K562 (cell line): ENCODE data around the gene NOLC1. TPM values are rescaled to one million over a fixed set of nuclear protein-coding genes. Genes with fewer than 3 reads are reported as not detected.

Experiments
- ATAC-seq: fragments of 200-7000 bp; cut with Tn5 transposase; 3 replicates; pipeline ENCODE4 v1.9.1; 2020; ENCODE audit warnings: moderate library complexity
- BruUV-seq: library from RNA; stranded (reverse); fragments of 400-500 nt; replicated peaks from 2 replicates; lab custom pipeline; 2021; lab: Mats Ljungman, UMichigan
- CTCF ChIA-PET: fragments of 300-600 bp; formaldehyde crosslinking; extraction: SDS; loops from one replicate; lab custom pipeline; 2021; ENCODE audit warnings: low intra/inter-chr PET ratio; lab: Yijun Ruan, JAX
- POLR2A ChIA-PET: fragments of 300-600, 350-650 bp; sonication (Branson Sonifier 250); formaldehyde crosslinking; extraction: SDS; loops from one replicate; lab custom pipeline; 2021; ENCODE audit warnings: antibody characterized with exemption, inconsistent platforms; lab: Yijun Ruan, JAX
- DNase-seq, 4 experiments: peaks; one replicate each; pipeline versions ENCODE4 v3.0.0 to v3.0.0-alpha.2; 2011 to 2018; ENCODE audit warnings: low spot score in 3 of 4, mixed read lengths in 3 of 4; ENCODE audit errors: extremely low read depth in 1 of 4
- FAIRE-seq: peaks from 2 replicates; lab custom pipeline; 2011; peaks lifted over from hg19 to GRCh38; lab: Jason Lieb, UNC
- H2AFZ ChIP-seq: 2 replicates; pipeline ENCODE4 v1.6.0; 2011; ENCODE audit warnings: low read depth, low read length, control low read depth, inconsistent platforms
- H3K27ac ChIP-seq: fragments of 200-600 bp; 3 replicates; pipeline ENCODE4 v1.8.0; 2011; ENCODE audit warnings: low read depth, mild to moderate bottlenecking, control low read depth, inconsistent platforms, low read length, moderate library complexity, mixed read lengths; ENCODE audit errors: extremely low read depth
- H3K27me3 ChIP-seq, 2 experiments: fragments of 300-600 bp in 1 of 2; 2 replicates in 1 of 2; 3 replicates in 1 of 2; pipeline versions ENCODE4 v1.6.0 to v1.8.0; 2011; ENCODE audit warnings: inconsistent platforms in 2 of 2, low read length in 2 of 2, mild to moderate bottlenecking in 1 of 2, mixed read lengths in 1 of 2, moderate library complexity in 1 of 2; ENCODE audit not compliant: control insufficient read depth in 2 of 2, insufficient read depth in 2 of 2
- H3K36me3 ChIP-seq: fragments of 300-600 bp; 3 replicates; pipeline ENCODE4 v1.8.0; 2011; ENCODE audit warnings: mild to moderate bottlenecking, low read length, inconsistent platforms; ENCODE audit not compliant: control insufficient read depth, insufficient read depth
- H3K4me1 ChIP-seq, 2 experiments: fragments of 200-600 bp in 1 of 2; replicated peaks in 1 of 2; 2 replicates in 1 of 2; 3 replicates in 1 of 2; pipeline versions ENCODE4 v1.5.1 to v1.8.0; 2011; ENCODE audit warnings: inconsistent platforms in 2 of 2, low read length in 2 of 2, mild to moderate bottlenecking in 1 of 2, mixed read lengths in 1 of 2, moderate library complexity in 1 of 2; ENCODE audit not compliant: control insufficient read depth in 2 of 2, insufficient read depth in 2 of 2
- H3K4me2 ChIP-seq: 2 replicates; pipeline ENCODE4 v1.6.1; 2011; ENCODE audit warnings: low read length, control low read depth, inconsistent platforms, mixed read lengths; ENCODE audit not compliant: insufficient read depth
- H3K4me3 ChIP-seq: fragments of 200-600 bp; sonication (generic), shearing (Covaris generic); 2 replicates; pipeline ENCODE4 v1.5.1; 2016; ENCODE audit warnings: control low read depth, inconsistent platforms
- H3K79me2 ChIP-seq: fragments of 200-600 bp; 3 replicates; pipeline ENCODE4 v1.8.0; 2011; ENCODE audit warnings: low read length, inconsistent platforms; ENCODE audit not compliant: control insufficient read depth, insufficient read depth
- H3K9ac ChIP-seq, 2 experiments: 2 replicates each; pipeline versions ENCODE4 v1.6.0 to v1.6.1; 2011; ENCODE audit warnings: low read depth in 2 of 2, low read length in 2 of 2, control low read depth in 1 of 2, inconsistent platforms in 1 of 2, mild to moderate bottlenecking in 1 of 2, mixed read lengths in 1 of 2; ENCODE audit not compliant: insufficient read depth in 1 of 2
- H3K9me1 ChIP-seq: one replicate; pipeline ENCODE4 v1.6.0; 2011; ENCODE audit warnings: inconsistent platforms, mild to moderate bottlenecking, low read length, moderate library complexity; ENCODE audit not compliant: control insufficient read depth, insufficient read depth
- H3K9me3 ChIP-seq: replicated peaks from 2 replicates; pipeline ENCODE4 v1.5.1; 2011; ENCODE audit warnings: low read depth, low read length, inconsistent platforms; ENCODE audit not compliant: control insufficient read depth, insufficient read depth
- H4K20me1 ChIP-seq: replicated peaks from 2 replicates; pipeline ENCODE4 v1.6.1; 2011; ENCODE audit warnings: low read length, inconsistent platforms, mixed read lengths; ENCODE audit not compliant: control insufficient read depth, insufficient read depth
- FOXP4 ChIP-seq: sonication (generic); formaldehyde crosslinking; IDR thresholded peaks from 2 replicates; pipeline ENCODE4 v1.8.0; 2022; ENCODE audit warnings: mild to moderate bottlenecking, missing genetic modification reagents, borderline replicate concordance
- HMGXB4 ChIP-seq: sonication (generic); formaldehyde crosslinking; IDR thresholded peaks from 2 replicates; pipeline ENCODE4 v1.8.1; 2023; ENCODE audit warnings: mild to moderate bottlenecking, missing genetic modification reagents
- HNRNPL ChIP-seq: fragments of 200-400 bp; formaldehyde crosslinking; IDR thresholded peaks from 2 replicates; pipeline ENCODE4 v1.6.1; 2017; ENCODE audit warnings: low read depth, mild to moderate bottlenecking, low read length
- MXD1 ChIP-seq: fragments of 250-450 bp; sonication (Bioruptor Pico); IDR thresholded peaks from 2 replicates; pipeline ENCODE4 v1.8.0; 2021; ENCODE audit warnings: borderline replicate concordance, mild to moderate bottlenecking, moderate library complexity; ENCODE audit not compliant: poor library complexity, severe bottlenecking
- PATZ1 ChIP-seq: fragments of 250-450 bp; sonication (Bioruptor Pico); IDR thresholded peaks from 2 replicates; pipeline ENCODE4 v1.5.0; 2020; ENCODE audit warnings: mild to moderate bottlenecking, borderline replicate concordance
- SFPQ ChIP-seq: fragments of 200-400 bp; formaldehyde crosslinking; IDR thresholded peaks from 2 replicates; pipeline ENCODE4 v1.6.1; 2017; ENCODE audit warnings: mild to moderate bottlenecking, low read depth, low read length, moderate library complexity
- SREBF1 ChIP-seq: fragments of 150-350 bp; IDR thresholded peaks from 2 replicates; pipeline ENCODE4 v1.6.1; 2014; ENCODE audit warnings: antibody characterized with exemption, low read depth, low read length, borderline replicate concordance
- TCFL5 ChIP-seq: fragments of 250-450 bp; sonication (Bioruptor Pico); conservative IDR thresholded peaks from 2 replicates; pipeline ENCODE4 v1.6.1; 2021; ENCODE audit warnings: mild to moderate bottlenecking, moderate library complexity, matching md5 sums
- TEAD2 ChIP-seq: fragments of 450-650 bp; IDR thresholded peaks from 2 replicates; pipeline ENCODE4 v1.6.1; 2016; ENCODE audit warnings: missing genetic modification characterization, control low read depth, missing compliant biosample characterization
- XRCC3 ChIP-seq: fragments of 450-650 bp; IDR thresholded peaks from 2 replicates; pipeline ENCODE4 v1.6.1; 2017; ENCODE audit warnings: mild to moderate bottlenecking, moderate library complexity
- ZNF12 ChIP-seq: sonication (generic); formaldehyde crosslinking; IDR thresholded peaks from 2 replicates; pipeline ENCODE4 v1.4.0; 2020; ENCODE audit warnings: mild to moderate bottlenecking, missing genetic modification reagents
- ZNF324 ChIP-seq: fragments of 250-450 bp; sonication (Bioruptor Pico); IDR thresholded peaks from 2 replicates; pipeline ENCODE4 v1.4.0; 2020; ENCODE audit warnings: mild to moderate bottlenecking
- ZNF785 ChIP-seq: fragments of 250-450 bp; sonication (Bioruptor Pico); IDR thresholded peaks from 2 replicates; pipeline ENCODE4 v1.4.0; 2020; ENCODE audit warnings: mild to moderate bottlenecking
- WGBS: fragments of 100-300 bp; shearing (Covaris generic); methylation state at CpG from one replicate; pipeline ENCODE4 v1.1.6; 2016; ENCODE audit warnings: low coverage, mixed read lengths; ENCODE audit not compliant: insufficient coverage; ENCODE audit errors: missing lambda C conversion rate; 5-methylcytosine and 5-hydroxymethylcytosine counted together
- in situ Hi-C: fragments of 300-500 bp; cut with MboI; formaldehyde crosslinking; loops from 4 replicates; pipeline ENCODE4 v1.15.0; 2018; ENCODE audit warnings: inconsistent platforms, mixed read lengths
- intact Hi-C: fragments of 100-400 bp; cut with micrococcal nuclease; formaldehyde crosslinking; loops from 2 replicates; pipeline ENCODE4 v1.14.2; 2022
- polyA plus RNA-seq, 8 experiments: library from polyadenylated mRNA; depleted of rRNA in 4 of 8; stranded (reverse) in 5 of 8; unstranded in 3 of 8; fragments of >200 nt; fragmentation: Nextera tagmentation in 2 of 8; fragmentation: Illumina TruSeq in 1 of 8; extraction: Ambion mirVana in 2 of 8; extraction: Trizol in 1 of 8; gene quantifications; 2 replicates each; pipeline versions ENCODE4 v1.2.1 to v1.2.3, GENCODE V29; 2011 to 2014; ENCODE audit warnings: inconsistent platforms in 1 of 8, missing spikeins in 1 of 8
- total RNA-seq, 7 experiments: library from RNA; depleted of rRNA in 6 of 7; stranded (reverse); fragments of >200 nt in 6 of 7; fragmentation: Illumina TruSeq in 2 of 7; extraction: Trizol in 2 of 7; gene quantifications; 2 replicates each; pipeline versions ENCODE4 v1.2.1 to v1.2.3, GENCODE V29; 2011 to 2021; ENCODE audit warnings: low replicate concordance in 1 of 7

Gene NOLC1
- total and polyA plus RNA-seq, 9 of the 15 experiments (the other 6 are each of a cell fraction or from before 2014, with no cell fraction given) = 102 to 310 (median 165) TPM

GRCh38 chr10:102211615-102212299, 59.6 kb downstream of the NOLC1 start:
- DNase-seq (no peak), ATAC-seq (no peak), FAIRE-seq (no peak)
- Histone ChIP-seq H3K27me3 (no peaks in the 10 kb centered on the region), H3K4me3 (no peak overlapping the region), H3K79me2 (no peaks in the 10 kb centered on the region), H3K27ac (no peak overlapping the region), H3K36me3 (no peaks in the 10 kb centered on the region), H3K4me1 (no peaks in the 10 kb centered on the region), H3K9me1 (no peaks in the 10 kb centered on the region), H4K20me1 (no peaks in the 10 kb centered on the region), H2AFZ (no peak overlapping the region), H3K4me2 (no peak overlapping the region), H3K9ac (no peak overlapping the region), H3K9me3 (no peaks in the 10 kb centered on the region)
- ChIA-PET CTCF (no interaction called here), POLR2A (interaction anchor here (0.5 kb wide), 1 partner anchor 46 kb away, joined by 3 read pairs; no protein-coding TSS in a partner anchor)
- BruUV-seq = no TSS peak
- 17% methylated on average over 3 of the region's 3 CpGs for WGBS
- in situ Hi-C loops (no loop called here), intact Hi-C loops (no loop called here)
- TF ChIP-seq TEAD2 (tag) = no peak
- no peak for TF ChIP-seq MXD1 (CRISPR knock-in tag)
- no peak for TF ChIP-seq FOXP4 (CRISPR knock-in tag)
- no peak for TF ChIP-seq SREBF1
- TF ChIP-seq ZNF324 (CRISPR knock-in tag) = no peak
- no peak for TF ChIP-seq TCFL5 (CRISPR knock-in tag)
- no peak for TF ChIP-seq XRCC3
- no peak for TF ChIP-seq PATZ1 (CRISPR knock-in tag)
- TF ChIP-seq HMGXB4 (CRISPR knock-in tag) = no peak
- TF ChIP-seq SFPQ = no peak
- TF ChIP-seq ZNF12 = no peak
- TF ChIP-seq HNRNPL = no peak
- TF ChIP-seq ZNF785 (CRISPR knock-in tag) = no peak
